Hepatocyte (in vitro differentiated cells): ENCODE data around the gene ARL16.

Experiments
- EZH2phosphoT487 ChIP-seq: fragments of 200-600 bp; sonication (generic); IDR thresholded peaks from one replicate; pipeline ENCODE4 v1.6.1; 2018; ENCODE audit warnings: antibody characterized with exemption, mild to moderate bottlenecking, low read depth, moderate library complexity; ENCODE audit not compliant: unreplicated experiment, severe bottlenecking
- TF ChIP-seq, protein P1 (sequence below): fragments of 200-600 bp; sonication (generic); IDR thresholded peaks from 2 replicates; pipeline ENCODE4 v1.5.1; 2016; ENCODE audit warnings: antibody characterized with exemption, mild to moderate bottlenecking; ENCODE audit not compliant: poor library complexity

DNA sequence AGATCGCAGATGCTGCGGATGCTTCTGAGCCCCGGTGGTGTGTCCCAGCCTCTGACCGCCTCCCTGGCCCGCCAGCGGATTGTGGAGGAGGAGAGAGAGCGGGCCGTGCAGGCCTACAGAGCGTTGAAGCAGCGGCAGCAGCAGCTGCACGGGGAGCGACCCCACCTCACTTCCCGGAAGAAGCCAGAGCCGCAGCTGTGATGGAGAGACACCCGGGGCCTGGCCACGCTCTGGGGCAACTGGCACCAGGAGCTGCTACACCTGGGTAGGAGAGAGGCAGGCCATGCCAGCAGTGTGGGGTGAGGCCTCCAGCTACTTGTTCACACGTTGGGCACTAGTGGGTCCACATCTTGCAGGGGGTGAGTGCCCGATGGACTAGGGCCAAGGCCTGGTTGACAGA is 11.1 kb downstream of the ARL16 start:
- TF ChIP-seq, protein P1, sequence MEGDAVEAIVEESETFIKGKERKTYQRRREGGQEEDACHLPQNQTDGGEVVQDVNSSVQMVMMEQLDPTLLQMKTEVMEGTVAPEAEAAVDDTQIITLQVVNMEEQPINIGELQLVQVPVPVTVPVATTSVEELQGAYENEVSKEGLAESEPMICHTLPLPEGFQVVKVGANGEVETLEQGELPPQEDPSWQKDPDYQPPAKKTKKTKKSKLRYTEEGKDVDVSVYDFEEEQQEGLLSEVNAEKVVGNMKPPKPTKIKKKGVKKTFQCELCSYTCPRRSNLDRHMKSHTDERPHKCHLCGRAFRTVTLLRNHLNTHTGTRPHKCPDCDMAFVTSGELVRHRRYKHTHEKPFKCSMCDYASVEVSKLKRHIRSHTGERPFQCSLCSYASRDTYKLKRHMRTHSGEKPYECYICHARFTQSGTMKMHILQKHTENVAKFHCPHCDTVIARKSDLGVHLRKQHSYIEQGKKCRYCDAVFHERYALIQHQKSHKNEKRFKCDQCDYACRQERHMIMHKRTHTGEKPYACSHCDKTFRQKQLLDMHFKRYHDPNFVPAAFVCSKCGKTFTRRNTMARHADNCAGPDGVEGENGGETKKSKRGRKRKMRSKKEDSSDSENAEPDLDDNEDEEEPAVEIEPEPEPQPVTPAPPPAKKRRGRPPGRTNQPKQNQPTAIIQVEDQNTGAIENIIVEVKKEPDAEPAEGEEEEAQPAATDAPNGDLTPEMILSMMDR = no peak
- no peak for TF ChIP-seq EZH2phosphoT487
